ENCODE results near the gene RARRES2. TPM values are rescaled to one million over a fixed set of nuclear protein-coding genes. Genes with fewer than 3 reads are reported as not detected.

The RARRES2 gene
- total RNA-seq, 1 experiment from 2014 or later = 2.1 TPM

DNA sequence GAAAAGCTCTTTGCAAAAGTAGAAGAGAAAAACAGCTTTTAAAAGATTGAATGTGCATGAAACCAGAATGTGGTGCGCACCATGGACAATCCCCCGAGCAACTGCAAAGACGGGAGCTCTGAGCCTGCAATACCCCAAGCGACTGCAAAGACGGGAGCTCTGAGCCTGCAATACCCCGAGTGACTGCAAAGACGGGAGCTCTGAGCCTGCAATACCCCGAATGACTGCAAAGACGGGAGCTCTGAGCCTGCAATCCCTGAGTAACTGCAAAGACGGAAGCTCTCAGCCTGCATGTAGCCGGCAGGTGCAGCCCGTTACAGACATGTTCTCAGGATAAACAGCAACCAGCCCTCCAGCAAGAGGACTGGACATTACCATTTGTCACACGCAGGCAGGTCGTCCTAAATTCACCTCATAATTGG, 43.9 kb upstream of the RARRES2 start:
- Histone ChIP-seq H4K20me1 (ENCODE audit: insufficient read depth) (no peaks in the 10 kb centered on the region), H2AFZ (ENCODE audit: low read depth, low read length, poor library complexity, severe bottlenecking) (no peak overlapping the region), H3K36me3 (ENCODE audit: control insufficient read depth in 1 of 2, insufficient read depth in 2 of 2, low read length in 2 of 2) (no peaks in the 10 kb centered on the region), H3K9ac (ENCODE audit: low read length) (no peak overlapping the region), H3K9me2 (ENCODE audit: insufficient read depth) (no peaks in the 10 kb centered on the region), H3K9me3 (ENCODE audit: control insufficient read depth in 1 of 2, insufficient read depth in 1 of 2, low read depth in 1 of 2, low read length in 2 of 2) (no peaks in the 10 kb centered on the region), H3K27ac (ENCODE audit: low read depth, low read length) (no peak overlapping the region), H3K4me2 (ENCODE audit: low read length) (no peak overlapping the region), H3K79me2 (ENCODE audit: insufficient read depth, low read length) (no peaks in the 10 kb centered on the region; the same call in 1 of the 2 replicates), H3K4me3 (replicated peaks in 1 of 2; ENCODE audit: low read depth in 1 of 2, low read length in 2 of 2) (no peak overlapping the region), H3K4me1 (ENCODE audit: control insufficient read depth in 1 of 2, insufficient read depth in 2 of 2, low read length in 2 of 2) (peaks cover 2 to 4% of the 10 kb centered on the region in 2 experiments; a peak in 3 of 4 replicates), H3K27me3 (ENCODE audit: insufficient read depth, low read length) (no peaks in the 10 kb centered on the region)
- CTCF ChIA-PET = no interaction called here
- ATAC-seq (no peak), DNase-seq (ENCODE audit: low read depth, low spot score) (no peak)
- no TSS peak for BruUV-seq (replicated peaks)
- POLR2A ChIA-PET = no interaction called here
- TF ChIP-seq EZH2phosphoT487 (IDR thresholded peaks at IDR 0.05; ENCODE audit: borderline replicate concordance) = no peak
- no peak for TF ChIP-seq ATF3 (IDR thresholded peaks at IDR 0.05)
- no peak for TF ChIP-seq FOSL1 (IDR thresholded peaks at IDR 0.05; ENCODE audit: low read depth)
- no peak for TF ChIP-seq POLR2A (IDR thresholded peaks at IDR 0.05; ENCODE audit: borderline replicate concordance, extremely low read depth, insufficient read depth, insufficient read length)
- no peak for TF ChIP-seq CTCF (IDR thresholded peaks at IDR 0.05 in 2 of 3, conservative IDR thresholded peaks at IDR 0.05 in 1 of 3; ENCODE audit: borderline replicate concordance in 1 of 3, insufficient read depth in 1 of 3, low read depth in 2 of 3, low read length in 2 of 3)
- no peak for TF ChIP-seq SP1 (IDR thresholded peaks at IDR 0.05; ENCODE audit: low read depth)
- TF ChIP-seq CEBPB (IDR thresholded peaks at IDR 0.05; ENCODE audit: low read depth) = no peak
- TF ChIP-seq CBX3 (IDR thresholded peaks at IDR 0.05; ENCODE audit: low read depth) = no peak
- TF ChIP-seq SIN3A (IDR thresholded peaks at IDR 0.05; ENCODE audit: low read depth) = no peak
- TF ChIP-seq, protein P1, sequence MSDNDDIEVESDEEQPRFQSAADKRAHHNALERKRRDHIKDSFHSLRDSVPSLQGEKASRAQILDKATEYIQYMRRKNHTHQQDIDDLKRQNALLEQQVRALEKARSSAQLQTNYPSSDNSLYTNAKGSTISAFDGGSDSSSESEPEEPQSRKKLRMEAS (IDR thresholded peaks at IDR 0.05) = no peak
- no peak for TF ChIP-seq ZFX (IDR thresholded peaks at IDR 0.05)
- TF ChIP-seq, protein P2, sequence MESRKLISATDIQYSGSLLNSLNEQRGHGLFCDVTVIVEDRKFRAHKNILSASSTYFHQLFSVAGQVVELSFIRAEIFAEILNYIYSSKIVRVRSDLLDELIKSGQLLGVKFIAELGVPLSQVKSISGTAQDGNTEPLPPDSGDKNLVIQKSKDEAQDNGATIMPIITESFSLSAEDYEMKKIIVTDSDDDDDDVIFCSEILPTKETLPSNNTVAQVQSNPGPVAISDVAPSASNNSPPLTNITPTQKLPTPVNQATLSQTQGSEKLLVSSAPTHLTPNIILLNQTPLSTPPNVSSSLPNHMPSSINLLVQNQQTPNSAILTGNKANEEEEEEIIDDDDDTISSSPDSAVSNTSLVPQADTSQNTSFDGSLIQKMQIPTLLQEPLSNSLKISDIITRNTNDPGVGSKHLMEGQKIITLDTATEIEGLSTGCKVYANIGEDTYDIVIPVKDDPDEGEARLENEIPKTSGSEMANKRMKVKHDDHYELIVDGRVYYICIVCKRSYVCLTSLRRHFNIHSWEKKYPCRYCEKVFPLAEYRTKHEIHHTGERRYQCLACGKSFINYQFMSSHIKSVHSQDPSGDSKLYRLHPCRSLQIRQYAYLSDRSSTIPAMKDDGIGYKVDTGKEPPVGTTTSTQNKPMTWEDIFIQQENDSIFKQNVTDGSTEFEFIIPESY (IDR thresholded peaks at IDR 0.05; ENCODE audit: extremely low read depth, insufficient replicate concordance, low read length) = no peak
- no peak for TF ChIP-seq TCF7L2 (IDR thresholded peaks at IDR 0.05; ENCODE audit: borderline replicate concordance, extremely low read depth, insufficient read depth, insufficient read length)
- TF ChIP-seq ELF1 (IDR thresholded peaks at IDR 0.05; ENCODE audit: borderline replicate concordance, low read depth) = no peak
- TF ChIP-seq SRF (IDR thresholded peaks at IDR 0.05; ENCODE audit: low read depth) = no peak
- no peak for TF ChIP-seq EZH2 (IDR thresholded peaks at IDR 0.05)
- TF ChIP-seq RAD21 (IDR thresholded peaks at IDR 0.05; ENCODE audit: low read depth) = no peak
- TF ChIP-seq ZNF274 (IDR thresholded peaks at IDR 0.05; ENCODE audit: low read depth, low read length) = no peak
- no peak for TF ChIP-seq JUND (IDR thresholded peaks at IDR 0.05)
- TF ChIP-seq REST (IDR thresholded peaks at IDR 0.05; ENCODE audit: low read depth) = no peak
- RAD21 ChIA-PET (ENCODE audit: low non-redundant PET in 1 of 2, low total read pairs in 2 of 2, uncharacterized antibody in 2 of 2, unreplicated experiment in 2 of 2) = no interaction called here
- intact Hi-C loops (cut with micrococcal nuclease) = no loop called here

All from HCT116 (cell line).